Upper lobe of left lung (tissue), 4 donors: ENCODE measurements around the gene OVCH1.

Experiments
- EP300 ChIP-seq, 4 donors: sonication (generic); formaldehyde crosslinking; IDR thresholded peaks; one replicate each; pipeline ENCODE4 v1.5.1; 2017; ENCODE audit warnings: antibody characterized with exemption in 4 of 4, control low read depth in 2 of 4
- POLR2A ChIP-seq, 4 donors: fragments of 450-650 bp; IDR thresholded peaks; one replicate each; pipeline ENCODE4 v1.5.1; 2016 to 2017; ENCODE audit warnings: antibody characterized with exemption in 4 of 4, mild to moderate bottlenecking in 2 of 4
- TF ChIP-seq, protein P1 (sequence below), 6 experiments: fragments of 450-650 bp in 4 of 6; fragments of 200-600 bp in 2 of 6; sonication (generic) in 2 of 6; IDR thresholded peaks; one replicate each; pipeline ENCODE4 v1.5.1; 2016 to 2019; ENCODE audit warnings: antibody characterized with exemption in 6 of 6

DNA sequence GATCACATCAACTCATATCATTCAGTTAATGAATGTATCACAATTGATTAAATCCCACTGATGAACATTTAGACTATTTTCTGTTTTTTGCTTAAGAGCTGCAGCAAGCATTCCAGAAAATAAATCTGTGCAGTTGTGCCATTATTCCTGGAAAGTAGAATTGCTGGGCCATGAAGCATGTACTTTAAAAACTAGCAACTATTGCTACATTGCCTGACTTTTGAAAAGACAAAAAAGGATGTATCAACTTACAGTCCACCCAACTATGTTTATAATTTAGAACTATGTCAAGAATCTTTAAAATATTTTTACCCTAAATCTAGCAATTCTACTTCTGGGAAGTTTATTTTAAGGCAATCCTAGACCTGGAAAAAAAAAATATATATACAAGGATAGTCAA is 83.1 kb downstream of the OVCH1 start:
- TF ChIP-seq POLR2A (IDR thresholded peaks at IDR 0.05): no peak
- TF ChIP-seq, protein P1, sequence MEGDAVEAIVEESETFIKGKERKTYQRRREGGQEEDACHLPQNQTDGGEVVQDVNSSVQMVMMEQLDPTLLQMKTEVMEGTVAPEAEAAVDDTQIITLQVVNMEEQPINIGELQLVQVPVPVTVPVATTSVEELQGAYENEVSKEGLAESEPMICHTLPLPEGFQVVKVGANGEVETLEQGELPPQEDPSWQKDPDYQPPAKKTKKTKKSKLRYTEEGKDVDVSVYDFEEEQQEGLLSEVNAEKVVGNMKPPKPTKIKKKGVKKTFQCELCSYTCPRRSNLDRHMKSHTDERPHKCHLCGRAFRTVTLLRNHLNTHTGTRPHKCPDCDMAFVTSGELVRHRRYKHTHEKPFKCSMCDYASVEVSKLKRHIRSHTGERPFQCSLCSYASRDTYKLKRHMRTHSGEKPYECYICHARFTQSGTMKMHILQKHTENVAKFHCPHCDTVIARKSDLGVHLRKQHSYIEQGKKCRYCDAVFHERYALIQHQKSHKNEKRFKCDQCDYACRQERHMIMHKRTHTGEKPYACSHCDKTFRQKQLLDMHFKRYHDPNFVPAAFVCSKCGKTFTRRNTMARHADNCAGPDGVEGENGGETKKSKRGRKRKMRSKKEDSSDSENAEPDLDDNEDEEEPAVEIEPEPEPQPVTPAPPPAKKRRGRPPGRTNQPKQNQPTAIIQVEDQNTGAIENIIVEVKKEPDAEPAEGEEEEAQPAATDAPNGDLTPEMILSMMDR (IDR thresholded peaks at IDR 0.05): no peak
- TF ChIP-seq EP300 (IDR thresholded peaks at IDR 0.05): no peak
